Fibroblast of skin of abdomen (primary cell): ENCODE results near the gene GDF11. TPM values are rescaled to one million over a fixed set of nuclear protein-coding genes. Genes with fewer than 3 reads are reported as not detected.

Experiments used
- DNase-seq: peaks from one replicate; pipeline ENCODE4 v3.0.0-alpha.2; 2013
- polyA plus RNA-seq, 2 experiments: library from polyadenylated mRNA; unstranded; fragments of 120-200 nt; gene quantifications; one replicate each; pipeline ENCODE4 v1.2.1, GENCODE V29; 2013; ENCODE audit not compliant: insufficient read length in 2 of 2

GDF11 gene
- 16.7 TPM for polyA plus RNA-seq (2013, experiment 1 of 2; ENCODE audit: insufficient read length)
- 16.6 TPM for polyA plus RNA-seq (2013, experiment 2 of 2; ENCODE audit: insufficient read length)

GRCh38 chr12:55742719-55743405 lies at the start of gene GDF11:
Gene GDF11, plus strand, starts transcription at chr12:55743122. Its CDS starts 195 bp downstream, at chr12:55743317.
- peak; percentile 83 for DNase-seq

- DNase-seq: no peak
Observed at GRCh38 chr12:55693323-55694187, 49.4 kb upstream of the GDF11 start.

GRCh38 chr12:55694188-55694515 lies 48.8 kb upstream of the GDF11 start:
- DNase-seq: no peak

- no peak for DNase-seq
Observed at GRCh38 chr12:55694651-55695050, 48.3 kb upstream of the GDF11 start.

GRCh38 chr12:55695349-55695748 lies 47.6 kb upstream of the GDF11 start:
- DNase-seq: no peak

GRCh38 chr12:55696141-55696540 lies 46.8 kb upstream of the GDF11 start:
- DNase-seq: no peak

- DNase-seq: no peak
Observed at GRCh38 chr12:55696796-55697462, 46.0 kb upstream of the GDF11 start.

GRCh38 chr12:55697686-55698085 lies 45.2 kb upstream of the GDF11 start:
- no peak for DNase-seq

- no peak for DNase-seq
Observed at GRCh38 chr12:55698241-55698955, 44.5 kb upstream of the GDF11 start.

- no peak for DNase-seq
Observed at GRCh38 chr12:55698965-55699364, 44.0 kb upstream of the GDF11 start.

GRCh38 chr12:55699471-55700055 lies 43.4 kb upstream of the GDF11 start:
- no peak for DNase-seq

GRCh38 chr12:55700255-55701018 lies 42.5 kb upstream of the GDF11 start:
- DNase-seq: no peak

GRCh38 chr12:55702861-55703260 lies 40.1 kb upstream of the GDF11 start:
- DNase-seq: no peak

GRCh38 chr12:55703288-55703687 lies 39.6 kb upstream of the GDF11 start:
- no peak for DNase-seq

GRCh38 chr12:55703901-55704761 lies 38.8 kb upstream of the GDF11 start:
- DNase-seq: no peak

- no peak for DNase-seq
Observed at GRCh38 chr12:55704824-55705718, 37.9 kb upstream of the GDF11 start.

- no peak for DNase-seq
Observed at GRCh38 chr12:55705782-55706402, 37.0 kb upstream of the GDF11 start.

- DNase-seq: no peak
Observed at GRCh38 chr12:55706568-55707218, 36.2 kb upstream of the GDF11 start.
